ENCODE data around the gene CDKAL1. TPM values are rescaled to one million over a fixed set of nuclear protein-coding genes. Genes with fewer than 3 reads are reported as not detected.

CDKAL1 gene
- total and polyA plus RNA-seq, 8 donors, result 13.6 to 20.7 (median 17.5) TPM

GRCh38 chr6:21138336-21139069 lies 604.2 kb downstream of the CDKAL1 start:
- peak; percentile 16 for ATAC-seq

GRCh38 chr6:21140966-21141365 lies 606.7 kb downstream of the CDKAL1 start:
- no peaks in the 10 kb centered on the region for H3K27me3 ChIP-seq
- TF ChIP-seq CTCF (IDR thresholded peaks at IDR 0.05), result no peak
- no peak for ATAC-seq
- H3K4me3 ChIP-seq, result no peak overlapping the region
- DNase-seq, result no peak
- H3K4me1 ChIP-seq, result no peaks in the 10 kb centered on the region
- H3K9me3 ChIP-seq, result no peaks in the 10 kb centered on the region
- intact Hi-C loops (cut with DNase I), result no loop called here
- no peaks in the 10 kb centered on the region for H3K36me3 ChIP-seq
- no peak overlapping the region for H3K27ac ChIP-seq

More at GRCh38 chr6:21138336-21139069, 604.2 kb downstream of the CDKAL1 start:
- TF ChIP-seq CTCF (IDR thresholded peaks at IDR 0.05), result no peak
- Histone ChIP-seq H3K36me3 (no peaks in the 10 kb centered on the region), H3K27me3 (no peaks in the 10 kb centered on the region), H3K9me3 (no peaks in the 10 kb centered on the region), H3K4me1 (no peaks in the 10 kb centered on the region), H3K4me3 (no peak overlapping the region), H3K27ac (peak overlapping the region in 1 of 2 donors; percentile 26)
- intact Hi-C loops (cut with DNase I), result no loop called here
- no peak for DNase-seq

GRCh38 chr6:21141616-21142303 lies 607.5 kb downstream of the CDKAL1 start:
- H3K4me1 ChIP-seq, result no peaks in the 10 kb centered on the region
- ATAC-seq (no peak), DNase-seq (no peak)
- no peak for TF ChIP-seq CTCF (IDR thresholded peaks at IDR 0.05)
- no peak overlapping the region for H3K4me3 ChIP-seq
- no peaks in the 10 kb centered on the region for H3K36me3 ChIP-seq
- no peaks in the 10 kb centered on the region for H3K9me3 ChIP-seq
- no peak overlapping the region for H3K27ac ChIP-seq
- no peaks in the 10 kb centered on the region for H3K27me3 ChIP-seq
- intact Hi-C loops (cut with DNase I), result no loop called here

GRCh38 chr6:21142741-21143140 lies 608.5 kb downstream of the CDKAL1 start:
- no peaks in the 10 kb centered on the region for H3K4me1 ChIP-seq
- H3K4me3 ChIP-seq, result no peak overlapping the region
- H3K36me3 ChIP-seq, result no peaks in the 10 kb centered on the region
- no peaks in the 10 kb centered on the region for H3K9me3 ChIP-seq
- H3K27ac ChIP-seq, result no peak overlapping the region
- DNase-seq, result peak in 1 of 4 donors; percentile 77
- ATAC-seq, result no peak
- no peak for TF ChIP-seq CTCF (IDR thresholded peaks at IDR 0.05)
- H3K27me3 ChIP-seq, result no peaks in the 10 kb centered on the region
- intact Hi-C loops (cut with DNase I), result no loop called here

DNA sequence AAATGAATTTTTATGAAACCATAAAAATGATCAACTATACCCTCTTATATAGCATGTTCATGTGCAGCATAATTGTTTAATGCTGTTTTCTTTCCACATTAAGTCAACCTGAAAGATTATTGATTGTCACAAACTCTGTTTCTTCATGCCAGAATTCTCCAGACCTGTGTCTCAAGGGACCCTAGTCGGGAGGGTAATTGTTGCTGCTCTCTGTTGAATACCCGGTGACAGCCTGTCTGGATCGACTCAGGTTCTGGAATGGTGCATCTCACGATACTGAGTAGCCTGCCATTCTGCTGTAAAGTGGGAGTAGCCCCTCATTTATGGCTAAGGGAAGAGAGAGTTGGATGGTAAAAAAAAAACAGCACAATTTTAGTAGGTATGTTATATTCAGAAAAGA lies 609.4 kb downstream of the CDKAL1 start:
- no peak for DNase-seq

More for the DNA sequence above, 609.4 kb downstream of the CDKAL1 start:
- Histone ChIP-seq H3K27ac (no peak overlapping the region), H3K27me3 (no peaks in the 10 kb centered on the region), H3K36me3 (no peaks in the 10 kb centered on the region), H3K4me3 (no peak overlapping the region), H3K9me3 (no peaks in the 10 kb centered on the region), H3K4me1 (no peaks in the 10 kb centered on the region)
- no peak for TF ChIP-seq CTCF (IDR thresholded peaks at IDR 0.05)
- ATAC-seq, result no peak
- intact Hi-C loops (cut with DNase I), result no loop called here
